HEK293 (cell line): Measurements from ENCODE around the gene PARP1.

Source experiments
- ZNF366 ChIP-seq: fragments of 450-650 bp; formaldehyde crosslinking; conservative IDR thresholded peaks from 2 replicates; pipeline ENCODE4 v1.5.1; 2016; ENCODE audit warnings: missing biosample characterization, missing genetic modification characterization
- ZNF473 ChIP-seq: fragments of 450-650 bp; formaldehyde crosslinking; IDR thresholded peaks from 2 replicates; pipeline ENCODE4 v1.5.1; 2017; ENCODE audit warnings: missing biosample characterization, missing genetic modification characterization
- ZNF510 ChIP-seq: fragments of 450-650 bp; formaldehyde crosslinking; IDR thresholded peaks from 2 replicates; pipeline ENCODE4 v1.5.1; 2018; ENCODE audit warnings: mild to moderate bottlenecking, missing genetic modification characterization, missing biosample characterization; ENCODE audit not compliant: insufficient replicate concordance
- ZNF768 ChIP-seq: fragments of 450-650 bp; formaldehyde crosslinking; IDR thresholded peaks from 2 replicates; pipeline ENCODE4 v1.5.1; 2018; ENCODE audit warnings: missing biosample characterization, mild to moderate bottlenecking, missing genetic modification characterization
- TF ChIP-seq, protein P1 (sequence below): fragments of 450-650 bp; formaldehyde crosslinking; IDR thresholded peaks from 2 replicates; pipeline ENCODE4 v1.5.1; 2016; ENCODE audit warnings: missing biosample characterization, missing genetic modification characterization

DNA sequence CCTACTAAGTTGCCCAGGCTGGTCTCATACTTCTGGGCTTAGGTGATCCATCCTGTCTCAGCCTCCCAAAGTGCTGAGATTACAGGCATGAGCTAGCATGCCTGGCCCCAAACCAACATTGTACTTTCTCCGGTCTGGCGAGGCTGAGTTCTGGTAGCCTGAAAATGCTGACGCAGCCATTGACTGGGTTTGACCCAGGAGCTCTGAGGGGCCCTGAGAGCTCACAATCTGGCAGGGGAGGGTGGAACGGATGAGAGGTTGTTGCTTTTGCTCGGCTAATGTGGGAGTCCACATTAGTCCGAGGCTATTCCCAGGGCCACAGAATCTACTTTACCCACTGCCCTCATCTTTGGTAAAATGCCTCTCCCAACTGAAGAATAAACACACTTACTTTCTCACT, 35.1 kb upstream of the PARP1 start:
- TF ChIP-seq, protein P1, sequence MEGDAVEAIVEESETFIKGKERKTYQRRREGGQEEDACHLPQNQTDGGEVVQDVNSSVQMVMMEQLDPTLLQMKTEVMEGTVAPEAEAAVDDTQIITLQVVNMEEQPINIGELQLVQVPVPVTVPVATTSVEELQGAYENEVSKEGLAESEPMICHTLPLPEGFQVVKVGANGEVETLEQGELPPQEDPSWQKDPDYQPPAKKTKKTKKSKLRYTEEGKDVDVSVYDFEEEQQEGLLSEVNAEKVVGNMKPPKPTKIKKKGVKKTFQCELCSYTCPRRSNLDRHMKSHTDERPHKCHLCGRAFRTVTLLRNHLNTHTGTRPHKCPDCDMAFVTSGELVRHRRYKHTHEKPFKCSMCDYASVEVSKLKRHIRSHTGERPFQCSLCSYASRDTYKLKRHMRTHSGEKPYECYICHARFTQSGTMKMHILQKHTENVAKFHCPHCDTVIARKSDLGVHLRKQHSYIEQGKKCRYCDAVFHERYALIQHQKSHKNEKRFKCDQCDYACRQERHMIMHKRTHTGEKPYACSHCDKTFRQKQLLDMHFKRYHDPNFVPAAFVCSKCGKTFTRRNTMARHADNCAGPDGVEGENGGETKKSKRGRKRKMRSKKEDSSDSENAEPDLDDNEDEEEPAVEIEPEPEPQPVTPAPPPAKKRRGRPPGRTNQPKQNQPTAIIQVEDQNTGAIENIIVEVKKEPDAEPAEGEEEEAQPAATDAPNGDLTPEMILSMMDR (tag by site-specific recombination), result no peak
- TF ChIP-seq ZNF510 (tag by site-specific recombination), result no peak
- TF ChIP-seq ZNF768 (tag by site-specific recombination), result no peak
- 0 out of 2 replicates have a peak, but pooled peaks have one; percentile 21 for TF ChIP-seq ZNF473 (tag by site-specific recombination)
- TF ChIP-seq ZNF366 (tag by site-specific recombination), result no peak
